ENCODE results near the gene ETV1.

GRCh38 chr7:13986208-13986607, 3.3 kb downstream of the ETV1 start:
- TF ChIP-seq POLR2A (IDR thresholded peaks at IDR 0.05; ENCODE audit: low read depth, low read length): no peak
- TF ChIP-seq POLR2AphosphoS5 (IDR thresholded peaks at IDR 0.05; ENCODE audit: low read depth, low read length): no peak
- TF ChIP-seq POU2F2 (IDR thresholded peaks at IDR 0.05; ENCODE audit: low read depth, low read length): no peak
- TF ChIP-seq TAF1 (IDR thresholded peaks at IDR 0.05; ENCODE audit: low read depth, low read length): no peak
- TF ChIP-seq SPI1 (IDR thresholded peaks at IDR 0.05; ENCODE audit: low read depth, low read length): no peak
- no peak for TF ChIP-seq PAX5 (IDR thresholded peaks at IDR 0.05; ENCODE audit: insufficient read depth, low read length, severe bottlenecking)

All from GM12891 (cell line).